Daoy (cell line): ENCODE measurements around the gene CCT6B. TPM values are rescaled to one million over a fixed set of nuclear protein-coding genes. Genes with fewer than 3 reads are reported as not detected.
"Not testable (repeated sequence)": the region's sequence is repeated elsewhere in the genome, so short reads cannot be mapped to it uniquely, and the experiment has no call there.

Experiments
- DNase-seq: peaks from one replicate; pipeline ENCODE4 v3.0.0-alpha.2; 2015; ENCODE audit warnings: low read depth
- total RNA-seq: library from RNA; depleted of rRNA; stranded (reverse); fragments of >200 nt; shearing (Covaris generic); gene quantifications from 2 replicates; pipeline ENCODE4 v1.2.3, GENCODE V29; 2014

CCT6B gene
- total RNA-seq, 1 experiment from 2014 or later: 2.1 TPM

DNA sequence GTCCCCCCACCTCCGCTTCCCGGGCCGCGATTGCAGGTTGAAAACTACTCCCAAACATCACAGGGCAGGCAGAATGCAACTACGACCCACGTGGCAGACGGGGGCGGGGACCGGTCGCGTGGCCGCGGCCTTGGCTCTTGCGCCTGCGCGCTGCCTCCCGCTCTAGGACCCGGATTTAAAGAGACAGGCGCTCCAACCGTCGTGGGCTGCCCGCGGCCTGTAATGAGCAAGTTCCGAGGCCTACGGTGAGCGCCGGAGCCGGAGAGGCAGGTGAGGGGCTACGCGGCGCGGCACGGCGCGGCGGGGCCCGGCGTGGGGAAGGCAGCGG is 19.1 kb upstream of the CCT6B start, which contains the start of gene LIG3:
Gene LIG3 (plus strand): TSS at position 160 of the 328 bp plus-strand sequence. CDS start 2,494 bp downstream, outside the sequence.
- DNase-seq: peak; percentile 98

DNA sequence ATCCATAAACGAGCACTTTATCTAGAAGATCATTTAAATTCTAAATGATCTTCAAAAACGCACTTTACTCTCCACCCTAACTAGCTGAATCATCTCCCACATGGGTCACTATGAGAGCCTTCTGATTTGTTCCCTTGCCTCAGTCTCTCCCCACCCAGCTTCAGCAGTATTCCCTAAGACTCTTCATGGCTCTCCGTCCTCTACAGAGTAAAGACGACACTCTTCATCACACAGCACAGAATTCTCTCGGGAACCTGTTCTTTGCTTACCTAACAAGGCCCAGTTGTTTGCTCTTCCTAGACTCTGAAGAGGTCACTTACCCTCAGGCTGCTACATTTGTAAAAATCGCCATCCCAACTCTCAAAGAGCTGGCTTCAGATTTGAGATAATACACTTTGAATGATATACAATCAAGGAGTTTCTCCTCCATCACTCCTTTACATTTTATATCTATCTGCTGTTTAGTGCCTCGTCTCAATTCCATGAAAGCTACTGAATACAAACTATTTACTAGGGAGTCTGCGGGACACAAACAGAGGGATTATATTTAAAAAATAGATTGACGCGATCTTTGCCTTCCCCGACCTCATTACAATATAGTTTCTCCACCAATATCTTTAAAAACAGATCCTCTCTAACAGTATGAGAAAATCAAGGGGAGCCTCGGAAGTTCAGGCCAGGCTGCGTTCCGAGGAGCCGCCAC is 18.5 kb upstream of the CCT6B start:
- DNase-seq: no peak

DNA sequence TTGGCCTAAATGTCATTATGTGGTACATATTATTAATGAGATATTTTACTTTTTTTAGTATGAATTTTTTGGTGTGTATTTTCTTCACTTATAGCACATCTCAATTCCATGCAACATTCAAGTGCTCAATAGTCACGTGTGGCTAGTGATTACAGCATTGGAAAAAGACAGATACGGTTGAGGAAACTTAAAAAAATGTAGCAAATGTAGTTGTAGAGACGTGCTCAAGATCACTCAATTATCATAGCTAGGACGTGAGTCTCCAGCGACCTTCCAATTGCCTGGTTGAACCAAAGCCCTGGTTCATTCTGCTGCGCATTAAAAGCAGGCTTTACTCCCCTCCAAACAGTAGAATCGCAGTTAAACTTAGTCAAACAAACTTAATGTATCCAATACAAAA is 17.9 kb upstream of the CCT6B start:
- DNase-seq: no peak

DNA sequence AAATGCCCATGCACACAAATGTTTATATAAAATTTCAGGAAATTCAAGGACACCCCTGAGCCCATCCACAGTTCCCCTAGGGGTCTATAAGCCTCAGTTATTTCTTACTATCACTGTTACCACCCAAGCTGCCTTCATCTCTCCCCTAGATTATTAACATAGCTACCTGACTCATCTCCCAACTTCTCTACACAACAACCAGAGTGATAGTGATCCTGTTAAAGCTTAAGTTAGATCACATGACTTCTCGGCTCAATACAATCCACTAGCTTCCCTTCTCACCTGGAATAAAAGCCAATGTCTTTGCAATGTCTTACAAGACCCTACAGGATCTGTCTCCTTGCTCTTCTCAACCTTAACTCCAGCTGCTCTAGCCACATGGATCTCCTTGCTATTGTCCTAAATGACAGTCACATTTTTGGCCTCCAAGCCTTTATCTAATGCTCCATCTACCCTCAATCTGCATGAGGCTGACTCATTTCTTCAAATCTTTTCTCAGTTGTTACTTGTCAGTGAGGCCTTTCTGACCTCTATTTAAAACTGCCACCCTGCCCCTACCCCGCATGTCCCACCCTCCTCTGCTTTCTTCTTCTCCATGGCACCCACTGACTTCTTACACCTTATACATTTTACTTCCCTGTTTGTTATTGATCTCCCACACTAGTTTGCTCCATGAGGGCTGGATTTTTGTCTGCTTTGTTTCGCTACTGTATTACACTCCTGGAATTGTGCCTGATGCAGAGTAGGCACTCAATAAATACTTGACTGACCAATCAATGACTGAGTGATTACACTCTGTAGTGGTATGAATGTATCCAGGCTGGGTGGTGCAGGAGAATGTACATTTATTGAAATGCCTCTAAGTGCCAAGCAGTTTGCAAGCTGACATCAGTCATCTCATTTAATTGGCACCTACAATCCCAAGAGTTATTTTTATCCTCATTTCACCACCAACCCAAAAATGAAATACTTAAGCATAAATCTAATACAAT is 13.8 kb upstream of the CCT6B start:
- no peak for DNase-seq

DNA sequence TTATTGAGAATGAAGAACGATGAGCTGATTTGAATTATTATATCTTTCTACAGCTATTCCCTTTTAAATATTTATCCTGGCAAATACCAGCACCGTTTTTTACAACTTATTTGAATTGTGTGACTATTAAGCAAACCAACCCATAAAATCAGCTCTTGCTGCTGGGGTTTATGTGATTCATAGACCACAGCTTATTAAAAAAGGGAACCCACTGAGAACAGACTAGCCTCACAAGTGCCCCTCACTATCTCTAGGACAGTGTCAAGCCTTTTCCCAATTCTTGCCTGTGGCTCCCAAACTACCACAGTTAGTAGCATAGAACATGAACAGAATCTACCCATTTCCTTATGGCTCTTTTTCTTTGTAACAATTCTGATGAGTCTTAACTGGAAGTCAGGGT is 12.9 kb upstream of the CCT6B start:
- DNase-seq: no peak

DNA sequence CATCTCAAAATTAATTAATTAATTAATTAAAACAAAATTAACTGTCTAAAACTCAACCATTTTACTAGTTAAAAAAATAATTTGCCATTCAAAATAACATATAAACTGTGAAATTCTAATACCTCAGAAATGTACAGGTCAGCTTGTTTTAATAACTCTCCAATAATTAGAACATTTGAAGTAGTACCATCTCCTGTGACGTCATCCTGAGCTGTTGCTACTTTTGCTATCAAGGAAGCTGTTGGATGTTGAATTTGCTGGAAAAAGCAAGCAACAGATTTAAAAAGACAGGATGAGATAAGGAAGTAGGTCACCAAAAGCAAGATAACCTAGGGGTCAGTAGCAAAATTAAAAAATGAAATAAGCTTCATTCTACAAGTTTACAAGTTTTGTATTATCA is 2.8 kb downstream of the CCT6B start:
- DNase-seq: no peak

DNA sequence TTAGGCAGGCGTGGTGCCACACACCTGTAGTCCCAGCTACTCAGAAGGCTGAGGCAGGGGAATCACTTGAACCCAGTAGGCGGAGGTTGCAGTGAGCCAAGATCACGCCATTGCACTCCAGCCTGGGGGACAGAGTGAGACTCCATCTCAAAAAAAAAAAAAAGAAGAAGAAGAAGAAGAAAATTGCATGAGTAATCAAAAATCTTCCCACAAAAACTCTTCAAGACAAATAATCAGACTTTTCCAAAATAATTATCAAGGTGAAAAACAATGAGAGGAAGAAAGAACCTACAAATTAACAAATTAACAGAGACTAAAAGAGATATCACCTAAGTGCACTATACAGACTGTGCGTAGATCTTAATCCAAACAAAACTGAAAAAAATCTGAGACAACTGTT is 10.5 kb downstream of the CCT6B start:
- not testable (repeated sequence) for DNase-seq

DNA sequence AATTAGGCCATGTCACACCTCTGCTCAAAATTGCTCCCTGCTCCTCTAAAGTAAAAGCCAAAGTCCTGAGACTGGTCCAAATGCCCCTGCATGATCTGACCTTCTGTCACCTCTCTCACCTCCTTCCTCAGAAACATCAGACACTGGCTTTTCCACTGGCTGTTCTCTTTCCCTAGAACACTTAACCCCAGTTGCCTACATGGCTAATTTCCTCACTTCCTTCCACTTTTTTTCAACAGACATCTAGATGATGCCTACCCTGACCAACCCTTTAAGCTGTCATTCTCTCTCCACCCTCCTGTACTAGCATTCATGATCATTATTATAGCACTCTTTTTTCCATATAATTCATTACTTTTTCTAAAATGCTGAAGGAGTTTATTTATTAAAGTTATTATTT is 31.0 kb downstream of the CCT6B start:
- no peak for DNase-seq

DNA sequence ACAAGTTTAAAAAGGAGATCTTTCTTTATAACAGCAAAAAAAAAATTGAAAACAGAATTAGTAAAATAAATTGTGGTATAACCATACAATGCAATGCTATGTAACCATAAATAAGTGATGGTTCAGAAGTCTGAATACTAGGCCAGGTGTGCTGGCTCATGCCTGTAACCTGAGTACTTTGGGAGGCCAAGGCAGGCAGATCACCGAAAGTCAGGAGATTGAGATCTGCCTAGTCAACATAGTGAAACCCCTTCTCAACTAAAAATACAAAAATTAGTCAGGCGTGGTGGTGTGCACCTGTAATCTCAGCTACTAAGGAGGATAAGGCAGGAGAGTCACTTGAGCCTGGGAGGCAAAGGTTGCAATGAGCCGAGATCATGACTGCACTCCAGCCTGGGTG is 34.6 kb downstream of the CCT6B start:
- no peak for DNase-seq

DNA sequence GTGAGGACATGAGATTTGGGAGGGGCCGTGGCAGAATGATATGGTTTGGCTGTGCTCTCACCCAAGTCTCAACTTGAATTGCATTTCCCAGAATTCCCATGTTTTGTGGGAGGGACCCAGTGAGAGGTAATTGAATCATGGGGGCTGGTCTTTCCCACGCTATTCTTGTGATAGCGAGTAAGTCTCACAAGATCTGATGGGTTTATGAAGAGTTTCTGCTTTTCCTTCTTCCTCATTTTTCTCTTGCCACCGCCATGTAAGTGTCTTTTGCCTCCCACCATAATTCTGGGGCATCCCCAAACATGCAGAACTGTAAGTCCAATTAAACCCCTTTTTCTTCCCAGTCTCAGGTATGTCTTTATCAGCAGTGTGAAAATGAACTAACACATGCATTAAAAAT is 40.6 kb downstream of the CCT6B start:
- no peak for DNase-seq

DNA sequence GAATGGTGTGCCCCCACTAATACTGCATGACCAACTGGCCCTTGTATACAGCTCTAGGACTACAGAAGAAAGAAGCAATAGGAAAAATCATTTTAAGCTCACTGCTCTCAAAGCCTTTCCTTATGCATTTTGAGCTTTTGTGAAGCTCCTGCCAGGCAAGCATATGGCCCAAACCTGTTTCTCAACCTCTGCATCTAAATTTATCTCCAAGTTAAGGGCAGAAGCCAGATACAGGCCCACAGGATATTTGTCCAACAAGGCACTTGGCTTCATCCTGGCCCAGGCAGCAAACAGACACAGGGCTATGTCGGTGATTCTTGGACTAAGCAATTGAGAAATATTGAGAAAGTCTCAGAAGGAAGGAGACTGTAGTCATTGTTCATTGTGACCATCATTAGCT is 43.9 kb downstream of the CCT6B start:
- DNase-seq: no peak

DNA sequence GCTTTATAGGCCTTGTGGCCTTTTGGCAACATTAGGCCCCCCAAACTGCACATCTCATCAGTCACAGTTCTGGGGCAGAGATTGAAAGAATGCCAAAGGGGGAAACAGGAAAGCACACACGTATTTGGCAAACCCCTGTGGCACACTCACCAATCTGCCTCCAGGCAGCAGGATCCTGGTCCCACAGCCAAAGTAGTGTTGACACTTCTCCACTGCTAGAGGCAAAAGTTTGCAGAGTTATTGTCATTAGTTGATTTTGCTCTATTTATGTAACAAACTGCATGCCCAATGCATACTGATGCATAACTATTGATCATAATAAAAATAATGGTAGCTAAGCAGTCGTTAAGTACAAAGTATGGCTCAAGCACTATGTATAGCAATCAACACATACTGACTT is 45.1 kb downstream of the CCT6B start:
- DNase-seq: no peak

DNA sequence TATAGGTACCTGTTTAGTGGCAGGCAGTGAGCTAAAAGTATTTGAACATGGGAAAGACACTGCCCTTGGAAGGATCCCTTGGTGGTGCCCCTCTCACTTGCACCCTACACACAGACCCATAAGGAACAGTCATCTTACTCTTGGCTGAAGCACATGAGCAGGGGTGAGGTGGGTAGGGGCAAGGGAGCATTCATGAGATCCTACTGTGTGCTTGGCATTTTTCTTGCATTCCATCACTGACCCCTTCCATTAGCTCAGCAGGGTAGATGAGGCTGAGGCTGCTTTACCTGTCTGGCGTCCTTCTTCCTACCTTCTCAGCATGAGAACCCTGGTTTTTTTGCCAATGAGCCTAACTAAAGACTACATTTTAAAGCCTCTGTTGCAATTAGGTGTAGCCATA is 48.3 kb downstream of the CCT6B start:
- no peak for DNase-seq

DNA sequence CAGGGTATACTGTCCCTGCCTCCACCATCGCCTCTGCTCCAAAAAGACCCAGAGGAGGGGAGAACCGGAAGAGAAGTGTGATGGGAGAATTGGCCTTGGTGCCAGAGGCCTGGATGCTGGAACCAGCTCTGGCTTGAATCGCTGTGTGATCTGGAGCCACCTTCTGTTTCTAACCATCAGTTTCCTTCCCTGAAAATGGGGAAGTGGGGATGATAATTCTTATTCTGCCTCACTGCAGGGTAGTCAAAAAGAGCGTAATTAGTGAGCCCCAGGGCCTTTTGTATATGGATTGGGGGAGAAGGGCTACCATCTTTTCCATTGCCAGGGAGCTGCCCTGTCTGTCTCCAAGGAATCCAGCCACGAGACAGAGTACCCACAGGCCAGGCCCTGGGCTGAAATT is 52.2 kb downstream of the CCT6B start:
- no peak for DNase-seq

DNA sequence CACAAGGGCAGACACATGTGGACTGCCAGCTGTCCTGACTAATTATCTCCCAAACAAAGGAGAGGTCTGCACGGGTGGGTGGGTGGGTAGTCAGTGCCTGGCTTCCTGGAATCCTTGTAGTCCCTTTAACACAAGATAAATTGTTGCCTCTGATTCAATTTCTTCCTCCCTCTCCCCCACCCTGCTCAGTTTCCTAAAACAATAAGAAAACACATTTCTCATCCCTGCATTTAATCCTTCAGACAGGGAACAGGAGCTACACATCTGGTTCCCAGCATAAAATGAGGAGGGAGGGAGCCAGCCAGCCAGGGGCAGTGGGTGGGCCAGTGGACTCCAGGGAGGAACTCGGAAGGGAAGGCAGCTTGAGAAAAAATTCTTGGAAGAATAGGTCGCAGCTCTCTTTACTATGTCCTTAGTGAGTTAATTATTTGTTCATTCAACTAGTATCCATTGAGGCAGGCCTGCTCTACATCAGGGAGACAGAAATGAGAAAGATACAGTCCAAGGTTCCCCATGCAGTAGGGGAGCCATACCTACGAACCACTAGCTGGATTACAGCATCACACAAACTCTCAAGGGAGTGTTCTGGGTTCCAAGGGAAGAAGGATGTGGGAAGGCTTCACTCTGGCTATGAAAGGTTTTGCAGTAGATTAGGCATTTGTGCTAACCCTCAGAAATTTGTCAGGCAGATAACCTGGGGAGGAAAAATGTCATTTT is 58.3 kb downstream of the CCT6B start:
- DNase-seq: no peak

DNA sequence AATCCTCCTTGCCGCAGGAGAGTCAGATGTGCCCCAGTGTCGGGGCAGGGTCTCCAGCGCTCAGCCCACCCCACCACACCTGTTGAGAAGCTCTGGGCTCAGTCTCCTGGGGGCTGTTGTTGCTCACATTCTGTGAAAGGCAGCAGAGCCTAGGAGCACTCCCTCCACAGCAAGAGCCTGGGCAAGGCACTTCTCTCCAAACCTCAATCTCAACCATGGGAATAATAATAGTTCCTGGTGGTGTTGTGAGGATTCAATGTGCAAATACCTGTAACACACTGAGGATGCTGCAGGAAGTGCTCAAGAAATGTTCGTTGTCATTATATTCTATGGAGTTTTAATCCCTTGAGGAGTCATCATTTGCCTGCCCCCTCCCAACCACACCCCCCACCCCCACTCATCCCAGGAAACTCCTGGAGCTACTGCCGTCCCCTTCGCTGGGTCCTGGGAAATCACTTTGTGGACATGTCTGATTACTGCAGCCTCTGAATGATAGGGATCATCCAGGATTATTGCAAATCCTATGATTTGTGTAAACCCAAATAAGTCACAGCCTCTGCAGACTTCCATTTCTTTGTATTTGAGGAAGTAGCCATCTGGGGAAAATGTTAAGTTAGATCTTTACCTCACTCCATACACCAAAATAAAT is 61.5 kb downstream of the CCT6B start:
- no peak for DNase-seq

DNA sequence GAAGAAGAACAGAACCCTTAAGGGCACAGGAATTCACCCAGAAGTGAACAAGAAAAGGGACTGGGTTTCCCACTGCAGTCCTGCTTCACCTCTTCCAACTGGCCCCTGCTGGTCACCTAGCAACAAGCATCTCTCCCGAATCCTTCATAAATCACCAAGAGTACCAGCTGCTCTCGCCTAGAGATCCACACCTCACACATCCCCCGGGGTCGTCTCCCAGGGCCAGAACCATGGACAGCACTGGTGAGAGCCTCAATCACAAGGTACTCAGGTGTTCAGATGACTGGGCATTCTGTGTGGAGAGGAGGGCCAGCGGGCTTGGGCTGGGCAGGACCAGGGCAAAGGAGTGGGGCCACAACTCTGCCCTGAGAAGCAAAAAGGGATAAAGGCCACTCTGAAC is 65.9 kb downstream of the CCT6B start:
- no peak for DNase-seq

DNA sequence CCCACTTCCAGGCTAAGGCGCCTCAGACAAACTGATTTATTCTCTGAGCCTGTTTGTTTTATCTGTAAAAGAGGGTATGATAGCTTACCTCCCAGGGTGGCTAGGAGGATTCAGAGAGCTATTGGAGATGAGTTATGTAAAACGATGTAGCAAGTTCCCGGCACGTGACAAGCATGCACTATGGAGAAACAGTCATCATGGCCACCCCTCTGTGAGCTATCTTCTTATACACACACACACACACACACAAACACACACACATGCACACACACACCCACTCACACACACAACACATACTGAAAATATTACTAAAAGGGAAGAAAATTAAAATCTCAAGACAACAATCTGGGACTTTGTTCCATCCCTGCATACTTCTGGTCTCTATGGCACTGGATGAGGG is 66.3 kb downstream of the CCT6B start:
- DNase-seq: no peak

DNA sequence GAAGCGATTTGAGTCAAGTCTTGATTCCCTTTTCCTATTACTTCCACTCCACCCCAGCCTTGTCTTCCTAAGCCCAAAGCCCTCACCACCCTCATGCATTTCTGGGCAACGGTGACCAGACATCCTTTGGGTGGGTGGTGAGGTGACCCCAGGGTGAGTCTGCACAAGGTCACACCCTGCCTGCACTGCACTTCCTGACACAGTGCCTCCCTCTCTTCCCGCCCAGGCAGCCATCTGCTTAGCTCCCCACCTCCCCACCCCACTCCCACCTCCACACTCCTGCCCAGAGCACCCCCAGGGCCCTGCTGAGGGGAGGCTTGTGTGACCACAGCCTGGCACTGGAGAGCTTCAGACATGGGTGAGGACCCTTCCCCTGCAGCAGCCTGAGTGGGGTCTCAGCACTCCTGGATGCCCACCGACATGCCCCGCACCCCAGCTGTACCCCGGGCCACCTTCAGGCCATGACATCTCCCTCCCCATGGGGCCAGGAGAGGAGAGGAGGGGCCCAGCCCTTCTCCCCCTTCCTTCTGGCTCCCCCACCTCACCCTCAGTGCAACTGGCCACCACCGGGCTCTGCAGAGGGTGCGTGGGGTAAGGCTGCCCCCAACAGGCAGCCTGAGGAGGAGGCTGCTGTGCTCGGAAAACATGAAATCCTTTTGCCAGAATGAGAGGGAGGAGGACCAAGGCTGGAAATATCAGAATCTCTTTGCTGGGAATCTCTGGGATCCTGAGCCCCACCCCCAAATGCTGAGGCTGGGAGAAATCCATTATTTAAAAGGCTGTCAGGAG is 68.6 kb downstream of the CCT6B start:
- DNase-seq: peak; percentile 45

DNA sequence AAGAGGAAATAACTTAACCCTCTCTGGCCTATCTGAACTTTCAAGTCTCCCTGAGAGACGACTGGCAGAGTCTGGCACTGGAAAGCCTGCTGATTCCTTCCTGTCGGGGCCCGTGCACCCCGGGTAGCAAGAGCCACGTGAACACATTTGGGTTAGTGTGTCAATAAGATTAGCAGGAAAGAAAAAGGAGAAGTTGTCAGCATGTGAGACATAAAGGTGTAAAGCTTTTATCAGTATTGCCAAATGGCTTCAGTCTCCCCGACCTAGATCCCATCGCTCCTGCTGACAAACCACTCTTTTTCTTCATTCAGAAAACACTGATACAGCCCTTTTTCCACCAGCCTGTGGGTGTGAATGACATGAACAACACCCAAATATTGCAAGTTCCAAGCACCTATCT is 74.4 kb downstream of the CCT6B start:
- DNase-seq: no peak

DNA sequence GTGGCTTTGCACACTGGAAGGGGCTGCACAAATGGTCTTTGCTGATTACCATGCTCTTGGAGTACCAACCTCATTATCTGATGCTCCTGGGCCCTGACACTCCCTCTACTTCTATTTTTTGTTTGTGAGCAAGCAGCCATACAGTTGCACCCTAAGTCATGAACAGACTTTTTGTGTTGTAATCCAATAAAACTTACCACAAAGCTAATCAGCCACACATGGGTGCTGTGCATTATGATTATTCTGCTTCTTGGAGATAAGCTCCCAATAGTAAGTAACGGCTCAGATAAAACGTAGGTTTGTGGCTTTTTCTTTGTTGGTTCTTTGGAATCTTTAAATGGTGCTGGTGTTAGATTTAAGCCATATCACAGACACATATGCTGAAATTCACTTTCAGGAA is 76.2 kb downstream of the CCT6B start:
- no peak for DNase-seq
